H4 (cell line): ENCODE measurements around the gene CTLA4. TPM values are rescaled to one million over a fixed set of nuclear protein-coding genes. Genes with fewer than 3 reads are reported as not detected.

Experiments
- total RNA-seq: library from RNA; depleted of rRNA; stranded (reverse); fragments of >200 nt; shearing (Covaris generic); gene quantifications from 2 replicates; pipeline ENCODE4 v1.2.3, GENCODE V29; 2014; rRNA removed

The CTLA4 gene
- total RNA-seq, 1 experiment from 2014 or later = not detected

Other genes starting within 250 kb of the CTLA4 start
- gene CD28, start 161.1 kb upstream of the CTLA4 start, total RNA-seq = not detected in 2 replicates
- gene ICOS, start 69.0 kb downstream of the CTLA4 start, total RNA-seq = not detected in 2 replicates